ENCODE results near the gene SNX8. TPM values are rescaled to one million over a fixed set of nuclear protein-coding genes. Genes with fewer than 3 reads are reported as not detected.

SNX8 gene
- total and polyA plus RNA-seq, 9 of the 15 experiments (the other 6 are each of a cell fraction or from before 2014, with no cell fraction given): 2.7 to 51.6 (median 16.9) TPM

GRCh38 chr7:2232766-2233520 lies 81.3 kb downstream of the SNX8 start, which contains the start of gene MAD1L1 (continued):
- TF ChIP-seq MYC (IDR thresholded peaks at IDR 0.05; ENCODE audit: low read depth, low read length) (no peak), MYC (CRISPR knock-in tag; IDR thresholded peaks at IDR 0.05; ENCODE audit: borderline replicate concordance, low read depth) (peak; percentile 64; the same call in 1 of the 2 replicates), ZNF740 (CRISPR knock-in tag; IDR thresholded peaks at IDR 0.05) (no peak), ZNF740 (tag; IDR thresholded peaks at IDR 0.05) (no peak), NBN (IDR thresholded peaks at IDR 0.05; ENCODE audit: low read depth) (0 out of 2 replicates have a peak, but pooled peaks have one; percentile 21), ZBTB17 (CRISPR knock-in tag; IDR thresholded peaks at IDR 0.05) (peak; percentile 36; the same call in 1 of the 2 replicates), TFAP4 (CRISPR knock-in tag; IDR thresholded peaks at IDR 0.05; ENCODE audit: borderline replicate concordance) (peak; percentile 81), ZNF347 (CRISPR knock-in tag; IDR thresholded peaks at IDR 0.05; ENCODE audit: low read depth) (no peak), RBM25 (IDR thresholded peaks at IDR 0.05; ENCODE audit: low read depth, low read length, severe bottlenecking) (peak; percentile 100), FOXO4 (CRISPR knock-in tag; IDR thresholded peaks at IDR 0.05) (no peak), TAF15 (IDR thresholded peaks at IDR 0.05; ENCODE audit: low read depth, low read length) (no peak), ZNF398 (CRISPR knock-in tag; IDR thresholded peaks at IDR 0.05) (no peak), TAL1 (IDR thresholded peaks at IDR 0.05) (no peak), HNRNPH1 (optimal IDR thresholded peaks at IDR 0.05; ENCODE audit: low read depth, low read length) (no peak), NR3C1 (CRISPR knock-in tag; IDR thresholded peaks at IDR 0.05) (no peak), ZHX1 (conservative IDR thresholded peaks at IDR 0.05; ENCODE audit: low read length) (peak; percentile 96), SREBF2 (CRISPR knock-in tag; IDR thresholded peaks at IDR 0.05) (no peak), NFIC (IDR thresholded peaks at IDR 0.05) (peak; percentile 95), RBM14 (IDR thresholded peaks at IDR 0.05; ENCODE audit: borderline replicate concordance, insufficient read depth, low read depth, low read length) (no peak), BCL6 (CRISPR knock-in tag; IDR thresholded peaks at IDR 0.05) (no peak), ZNF586 (CRISPR knock-in tag; conservative IDR thresholded peaks at IDR 0.05) (no peak)

Data from K562 (cell line).